AML-193 (cell line): ENCODE results near the gene GPR157.
A peak's percentile ranks its signal among the peaks of the same experiment; 100 is the strongest.
"Not testable (repeated sequence)": the region's sequence is repeated elsewhere in the genome, so short reads cannot be mapped to it uniquely, and the experiment has no call there.

ENCODE experiments used
- DNase-seq, 2 experiments: peaks; one replicate each; lab custom pipeline; 2025; lab: John Stamatoyannopoulos, UW

The GPR157 gene, protein sequence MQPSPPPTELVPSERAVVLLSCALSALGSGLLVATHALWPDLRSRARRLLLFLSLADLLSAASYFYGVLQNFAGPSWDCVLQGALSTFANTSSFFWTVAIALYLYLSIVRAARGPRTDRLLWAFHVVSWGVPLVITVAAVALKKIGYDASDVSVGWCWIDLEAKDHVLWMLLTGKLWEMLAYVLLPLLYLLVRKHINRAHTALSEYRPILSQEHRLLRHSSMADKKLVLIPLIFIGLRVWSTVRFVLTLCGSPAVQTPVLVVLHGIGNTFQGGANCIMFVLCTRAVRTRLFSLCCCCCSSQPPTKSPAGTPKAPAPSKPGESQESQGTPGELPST

DNA sequence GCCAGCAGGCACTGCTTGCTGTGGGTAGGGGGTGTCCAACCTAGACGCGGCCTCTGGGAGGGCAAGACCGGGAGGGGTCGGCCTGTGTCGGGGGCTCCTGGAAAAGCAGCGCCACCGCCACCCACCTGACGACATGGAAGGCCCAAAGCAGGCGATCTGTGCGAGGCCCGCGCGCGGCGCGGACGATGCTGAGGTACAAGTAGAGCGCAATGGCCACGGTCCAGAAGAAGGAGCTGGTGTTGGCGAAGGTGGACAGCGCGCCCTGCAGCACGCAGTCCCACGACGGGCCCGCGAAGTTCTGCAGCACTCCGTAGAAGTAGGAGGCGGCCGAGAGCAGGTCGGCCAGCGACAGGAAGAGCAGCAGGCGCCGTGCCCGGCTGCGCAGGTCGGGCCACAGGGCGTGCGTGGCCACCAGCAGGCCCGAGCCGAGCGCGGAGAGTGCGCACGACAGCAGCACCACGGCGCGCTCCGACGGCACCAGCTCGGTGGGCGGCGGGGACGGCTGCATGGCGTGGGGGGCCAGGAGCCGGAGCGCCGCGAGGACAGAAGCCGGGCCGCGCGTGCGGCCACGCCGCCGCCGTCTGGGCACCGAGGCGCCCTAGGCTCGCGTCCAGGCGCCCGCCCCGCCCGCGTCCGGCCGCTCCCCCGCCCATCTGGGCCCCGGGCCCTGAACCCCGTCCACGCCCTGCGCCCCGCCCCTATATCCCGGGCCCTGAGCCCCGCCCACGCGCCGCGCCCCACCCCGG is at the start of gene GPR157:
Gene GPR157, minus strand, starts transcription at position 583 of the 746 bp plus-strand sequence. Its CDS starts 75 bp downstream, at position 508.
- DNase-seq: peak; percentile 42 to 64

DNA sequence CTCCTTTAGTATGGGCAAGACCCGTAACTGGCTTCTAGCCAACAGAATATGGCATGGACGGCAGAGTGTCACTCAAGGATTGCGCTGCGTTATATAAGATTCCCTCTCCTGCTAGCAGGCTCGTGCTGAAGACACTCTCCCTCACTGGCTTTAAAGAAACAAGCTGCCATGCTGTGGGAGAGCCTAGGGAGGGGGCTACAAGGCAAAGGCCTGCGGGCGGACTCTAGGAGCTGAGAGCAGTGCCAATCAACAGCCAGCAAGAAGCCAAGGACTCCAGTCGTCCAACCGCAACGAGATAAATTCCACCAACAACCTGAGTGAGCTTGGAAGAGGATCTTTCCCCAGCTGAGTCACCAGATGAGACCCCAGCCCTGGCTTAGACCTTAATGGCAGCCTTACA is 45.9 kb upstream of the GPR157 start:
- no peak for DNase-seq

DNA sequence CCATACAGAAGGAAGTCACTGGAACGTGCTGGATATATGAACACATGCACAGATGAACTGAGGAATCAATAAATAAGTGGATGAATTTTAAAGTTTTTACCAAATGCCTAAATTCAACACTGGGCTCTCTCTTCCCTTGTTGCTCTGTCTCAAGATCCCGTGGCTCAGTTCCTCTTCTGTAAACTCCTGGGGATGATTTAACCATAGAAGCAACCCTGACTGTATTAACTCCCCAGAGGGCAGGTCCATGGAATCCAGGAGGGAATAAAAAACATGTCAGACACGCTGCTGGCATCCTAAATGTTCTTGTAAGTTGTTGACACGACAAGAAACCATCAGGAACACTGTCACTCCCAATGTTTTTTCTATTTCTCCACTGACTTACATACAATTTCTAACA is 45.3 kb upstream of the GPR157 start:
- no peak for DNase-seq

DNA sequence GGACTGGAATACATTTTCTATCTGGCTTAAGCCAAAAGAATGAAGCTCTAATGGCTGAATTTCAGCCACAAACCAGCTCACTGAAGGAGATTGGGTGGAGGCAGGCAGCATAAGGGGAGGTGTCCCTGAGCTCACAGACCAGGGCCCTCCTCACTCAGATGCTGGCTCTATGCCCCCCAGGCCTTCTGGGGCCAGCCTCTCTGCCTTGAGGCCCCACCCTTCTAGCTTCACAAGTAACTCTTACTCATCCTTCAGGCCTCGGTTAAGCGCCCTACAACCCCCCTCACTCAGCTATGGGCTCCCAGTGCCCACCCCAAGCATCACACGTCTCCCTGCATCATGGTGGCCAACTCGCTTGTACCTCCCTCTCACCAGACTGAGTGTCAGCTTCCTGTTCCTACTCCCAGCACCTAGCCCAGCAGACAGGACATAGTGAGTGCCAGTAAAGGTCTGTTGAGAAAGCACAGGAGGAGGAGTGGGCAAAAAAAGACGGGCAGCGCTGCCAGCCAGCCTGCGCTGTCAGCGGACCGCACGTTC is 40.8 kb upstream of the GPR157 start:
- no peak for DNase-seq

DNA sequence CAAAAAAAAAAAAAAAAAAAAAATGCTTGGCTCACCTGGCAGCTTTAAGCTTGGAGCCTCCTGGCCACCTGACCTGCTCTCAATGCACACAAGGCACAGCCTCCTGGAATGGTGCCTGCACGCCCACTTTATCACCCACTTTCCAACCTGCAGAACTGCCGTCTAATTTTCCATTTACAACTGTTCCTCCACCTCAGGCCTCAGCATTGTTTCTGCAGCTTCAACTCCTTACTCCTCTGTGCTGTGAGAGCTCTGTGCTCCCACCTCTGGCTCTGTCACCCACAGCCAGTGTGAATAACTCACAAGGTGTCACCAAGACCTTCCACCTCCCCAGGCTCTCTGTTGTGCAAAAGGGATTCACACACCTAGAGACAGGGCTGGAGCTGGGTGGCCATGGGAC is 38.7 kb upstream of the GPR157 start:
- DNase-seq: no peak

DNA sequence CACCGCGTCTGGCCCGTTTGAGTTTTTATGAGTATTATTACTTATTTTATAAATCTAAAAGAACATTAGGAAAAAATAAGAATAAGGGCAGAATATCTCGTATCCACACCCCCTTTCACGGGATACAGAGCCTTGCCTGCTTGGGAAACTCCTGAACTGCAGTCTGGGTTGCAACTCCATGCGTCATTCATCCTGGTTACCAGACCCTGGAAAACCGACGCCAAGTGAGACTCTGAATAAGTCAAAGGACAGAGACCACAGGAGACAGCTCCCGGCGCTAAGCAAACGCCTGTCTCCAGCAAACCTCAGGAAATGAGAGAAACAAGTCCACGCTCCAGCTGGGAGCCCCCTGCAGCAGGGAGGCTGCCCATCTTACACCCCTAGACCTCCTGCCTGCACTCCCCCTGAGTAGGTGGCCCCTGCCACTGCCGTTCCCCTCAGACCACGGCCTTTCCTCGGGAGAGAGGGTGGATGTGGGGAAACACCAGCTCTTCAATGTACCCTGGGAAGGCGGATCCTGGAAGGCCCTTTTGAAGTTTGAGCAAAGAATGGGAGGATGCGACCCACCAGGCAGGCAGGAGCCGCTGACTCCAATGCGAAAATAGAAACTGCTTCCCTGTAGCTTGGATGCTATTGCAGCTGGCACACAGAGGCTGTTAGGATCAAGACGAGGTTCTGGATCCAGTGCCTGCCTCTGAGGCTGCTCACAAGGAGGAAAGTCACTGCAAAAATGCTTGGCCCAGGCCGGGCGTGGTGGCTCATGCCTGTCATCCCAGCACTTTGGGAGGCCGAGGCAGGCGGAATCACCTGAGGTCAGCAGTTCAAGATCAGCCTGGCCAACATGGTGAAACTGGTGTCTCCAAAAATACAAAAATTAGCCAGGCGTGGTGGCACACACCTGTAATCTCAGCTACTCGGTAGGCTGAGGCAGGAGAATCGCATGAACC is 37.7 kb upstream of the GPR157 start:
- DNase-seq: no peak

DNA sequence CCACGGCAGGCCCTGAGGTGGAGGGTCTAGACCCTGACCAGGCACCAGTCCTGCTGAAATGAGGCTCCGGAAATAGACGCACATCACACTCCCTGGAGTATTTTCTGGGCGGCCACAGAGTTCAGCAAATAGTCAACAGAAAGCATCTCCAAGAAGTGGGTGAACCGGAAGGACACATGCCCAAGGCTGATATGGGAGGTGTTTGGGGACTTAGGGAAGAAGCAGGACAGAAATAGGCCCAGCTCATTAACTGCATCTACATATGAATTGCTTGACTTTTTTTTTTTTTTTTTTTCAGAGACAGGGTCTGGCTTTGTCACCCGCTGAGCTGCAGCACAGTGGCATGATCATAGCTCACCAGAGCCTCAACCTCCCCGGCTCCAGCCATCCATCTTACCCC is 36.5 kb upstream of the GPR157 start:
- no peak for DNase-seq

DNA sequence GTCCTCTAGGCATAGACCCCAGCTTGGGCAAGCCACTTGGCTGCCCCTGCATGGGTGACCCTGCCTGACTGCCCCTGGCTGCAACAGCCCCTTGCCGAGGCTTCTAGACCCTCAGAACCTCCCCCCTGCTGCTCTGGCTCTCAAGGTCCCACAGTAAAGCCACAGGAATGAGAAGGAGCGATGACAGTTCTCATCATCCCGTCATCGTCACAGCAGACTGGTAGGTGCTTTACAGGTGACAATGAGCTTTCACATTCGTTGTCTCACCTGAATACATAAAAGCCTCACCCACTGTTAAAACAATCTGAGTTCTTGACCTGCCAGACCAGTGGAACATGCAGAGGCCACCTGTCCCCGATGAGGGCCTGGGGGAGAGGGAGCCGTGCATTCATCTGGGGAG is 36.0 kb upstream of the GPR157 start:
- DNase-seq: no peak

DNA sequence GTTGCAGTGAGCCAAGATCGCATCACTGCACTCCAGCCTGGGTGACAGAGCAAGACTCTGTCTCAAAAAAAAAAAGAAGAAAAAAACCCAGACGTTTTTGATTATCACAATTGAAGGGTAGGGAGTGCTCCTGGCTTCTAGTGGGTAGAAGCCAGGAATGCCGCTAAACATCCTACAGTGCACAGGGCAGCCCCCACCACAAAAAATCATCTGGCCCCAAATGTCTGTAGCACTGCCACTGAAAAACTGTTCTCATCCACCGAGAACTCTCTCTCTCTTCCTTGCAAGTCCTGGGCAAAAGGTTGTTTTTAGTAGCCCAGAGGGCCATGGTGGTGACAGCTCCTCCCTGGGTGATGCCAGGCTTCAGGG is 35.6 kb upstream of the GPR157 start:
- DNase-seq: no peak

DNA sequence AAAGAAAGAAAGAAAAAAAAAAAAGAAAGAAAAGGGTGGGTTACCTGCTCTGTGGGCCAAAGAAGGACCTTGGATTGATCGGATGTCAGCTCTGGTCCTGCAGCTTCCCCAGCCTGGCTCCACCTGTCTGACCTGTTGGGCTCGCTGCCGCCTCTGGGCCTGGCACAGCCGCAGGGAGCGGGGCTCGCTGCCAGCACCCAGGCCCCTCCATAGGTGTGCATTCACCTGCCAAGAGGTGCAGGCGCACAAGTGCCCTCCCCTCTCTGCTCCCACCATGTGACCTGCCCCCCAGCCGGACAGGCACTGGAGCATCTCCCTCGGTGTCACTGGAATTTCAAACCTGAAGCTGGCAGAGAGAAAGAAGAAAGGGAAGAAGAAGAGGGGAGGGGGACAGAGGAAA is 33.1 kb upstream of the GPR157 start:
- no peak for DNase-seq

DNA sequence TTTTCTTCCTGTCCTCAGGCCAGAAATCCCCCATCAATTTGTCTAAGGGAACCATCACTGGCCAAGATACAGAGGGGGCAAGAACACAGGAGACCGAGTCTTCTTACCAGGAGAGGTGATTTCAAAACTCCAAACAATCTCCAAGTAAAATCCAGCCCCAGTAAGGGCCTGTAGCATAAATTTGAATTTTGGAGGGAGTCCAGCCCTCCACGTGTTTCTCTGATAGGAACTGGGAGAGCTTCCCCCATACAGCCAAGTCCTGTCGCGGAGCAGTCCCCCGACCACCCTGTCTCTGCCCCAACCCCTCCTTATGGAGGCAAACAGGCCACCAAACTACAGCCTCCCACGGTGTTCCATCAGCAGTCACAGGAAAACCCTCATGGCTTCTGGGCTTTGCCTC is 32.4 kb upstream of the GPR157 start:
- DNase-seq: no peak

DNA sequence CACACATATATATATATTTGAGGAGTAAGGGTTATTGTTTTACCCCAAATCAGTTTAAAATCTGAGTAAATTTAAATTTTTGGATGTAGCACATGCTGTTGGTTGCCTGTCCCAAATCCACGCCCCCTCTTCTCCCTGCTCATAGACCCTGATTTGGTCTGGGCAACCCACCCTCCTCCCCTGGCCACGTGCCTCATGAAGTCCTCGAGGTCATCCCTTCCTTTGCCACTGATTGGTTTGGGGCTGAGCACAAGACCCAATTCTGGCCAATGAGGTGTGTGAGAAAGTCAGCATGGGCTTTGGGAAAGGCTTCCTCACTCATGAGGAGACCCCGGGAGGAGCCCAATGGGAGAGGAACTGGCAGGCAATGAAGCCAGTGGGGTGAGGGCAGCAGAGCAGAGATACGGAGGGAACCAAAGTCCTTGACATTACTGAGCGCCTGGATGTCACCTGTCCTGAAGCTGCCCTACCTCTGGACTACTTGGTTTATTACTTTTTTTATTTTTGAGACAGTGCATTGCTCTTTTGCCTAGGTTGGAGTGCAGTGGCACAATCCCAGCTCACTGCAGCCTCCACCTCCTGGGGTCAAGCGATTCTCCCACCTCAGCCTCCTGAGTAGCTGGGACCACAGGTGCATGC is 31.3 kb upstream of the GPR157 start:
- no peak for DNase-seq

DNA sequence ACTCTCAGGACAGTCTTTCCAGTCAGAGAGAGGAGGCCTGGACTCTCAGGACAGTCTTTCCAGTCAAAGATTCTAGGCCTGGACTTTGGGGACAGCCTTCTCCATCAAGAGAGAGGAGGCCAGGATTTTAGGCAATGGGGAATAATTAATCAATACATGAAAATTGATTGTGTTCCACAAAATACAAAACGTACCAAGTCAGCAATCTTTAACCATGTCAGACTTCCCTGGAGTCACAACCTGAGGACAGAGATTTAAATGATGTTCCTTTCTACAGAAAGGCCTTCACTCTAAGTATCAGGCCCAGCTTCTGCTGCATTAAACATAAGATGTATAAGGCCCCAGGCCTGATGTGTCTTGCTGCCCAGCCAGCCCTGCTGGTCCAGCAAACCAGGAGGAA is 27.0 kb upstream of the GPR157 start:
- no peak for DNase-seq

DNA sequence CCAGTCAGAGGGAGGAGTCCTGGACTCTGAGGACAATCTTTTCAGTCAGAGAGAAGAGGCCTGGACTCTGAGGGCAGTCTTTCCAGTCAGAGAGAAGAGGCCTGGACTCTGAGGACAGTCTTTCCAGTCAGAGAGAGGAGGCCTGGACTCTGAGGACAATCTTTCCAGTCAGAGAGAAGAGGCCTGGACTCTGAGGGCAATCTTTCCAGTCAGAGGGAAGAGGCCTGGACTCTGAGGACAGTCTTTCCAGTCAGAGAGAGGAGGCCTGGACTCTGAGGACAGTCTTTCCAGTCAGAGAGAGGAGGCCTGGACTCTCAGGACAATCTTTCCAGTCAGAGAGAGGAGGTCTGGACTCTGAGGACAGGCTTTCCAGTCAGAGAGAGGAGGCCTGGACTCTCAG is 26.5 kb upstream of the GPR157 start:
- not testable (repeated sequence) for DNase-seq

DNA sequence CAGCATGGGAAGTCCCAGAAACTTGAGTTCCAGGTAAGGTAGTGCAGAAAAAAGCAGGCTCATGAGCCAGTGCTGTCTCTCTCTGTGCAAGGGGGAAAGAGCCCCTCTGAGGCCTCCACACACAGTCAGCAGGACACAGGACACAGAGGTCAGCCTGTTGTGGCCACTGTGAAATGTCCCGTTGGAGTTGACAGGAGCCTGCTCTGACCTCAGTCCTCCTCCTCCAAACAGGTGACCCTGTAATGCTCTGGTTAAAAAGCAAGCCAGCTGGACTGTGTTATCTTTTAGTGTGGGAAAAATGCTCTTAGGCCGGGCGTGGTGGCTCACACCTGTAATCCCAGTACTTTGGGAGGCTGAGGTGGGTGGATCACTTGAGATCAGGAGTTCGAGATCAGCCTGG is 24.2 kb upstream of the GPR157 start:
- no peak for DNase-seq

DNA sequence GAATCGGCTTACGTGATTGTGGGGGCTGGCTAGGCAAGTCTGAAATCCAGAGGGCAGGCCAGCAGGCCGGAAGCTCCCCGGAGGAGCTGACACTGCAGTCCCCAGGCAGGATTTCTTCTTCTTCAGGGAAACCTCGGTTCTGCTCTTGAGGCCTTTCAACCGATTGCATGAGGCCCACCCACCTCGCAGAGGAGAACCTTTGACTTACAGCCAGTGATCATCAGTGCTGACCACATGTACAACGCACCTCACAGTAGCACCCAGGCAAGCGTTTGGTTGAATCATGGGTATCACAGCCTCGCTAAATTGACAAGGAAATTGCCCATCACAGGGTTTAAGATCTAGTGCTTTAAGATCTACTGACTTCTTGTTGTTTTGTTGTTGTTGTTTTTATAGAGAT is 23.6 kb upstream of the GPR157 start:
- no peak for DNase-seq

DNA sequence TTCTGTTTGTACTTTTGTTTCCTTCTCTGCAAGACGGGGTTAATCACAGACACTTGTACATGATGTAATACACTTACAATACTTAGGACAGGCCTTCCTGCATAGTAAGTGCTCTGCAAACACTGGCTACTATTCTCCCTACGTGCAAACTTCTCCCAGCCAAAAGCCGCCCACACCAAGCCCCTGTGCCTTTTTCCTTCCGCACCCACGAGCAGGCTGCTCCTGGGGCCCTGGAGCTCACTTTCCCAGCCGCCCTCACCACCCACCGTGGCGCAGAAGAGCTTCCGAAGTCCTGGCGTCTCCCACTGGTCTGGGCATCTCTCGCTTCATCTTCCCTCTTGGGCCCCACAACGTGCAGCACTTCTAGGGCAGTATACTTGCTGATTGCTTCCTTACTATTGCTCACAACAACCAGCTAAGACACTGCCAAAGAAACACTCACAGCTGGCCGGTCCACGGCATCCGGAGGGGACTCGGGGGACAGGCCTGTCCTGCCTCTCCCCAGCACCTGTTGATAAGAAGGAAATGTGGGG is 22.5 kb upstream of the GPR157 start:
- DNase-seq: no peak

DNA sequence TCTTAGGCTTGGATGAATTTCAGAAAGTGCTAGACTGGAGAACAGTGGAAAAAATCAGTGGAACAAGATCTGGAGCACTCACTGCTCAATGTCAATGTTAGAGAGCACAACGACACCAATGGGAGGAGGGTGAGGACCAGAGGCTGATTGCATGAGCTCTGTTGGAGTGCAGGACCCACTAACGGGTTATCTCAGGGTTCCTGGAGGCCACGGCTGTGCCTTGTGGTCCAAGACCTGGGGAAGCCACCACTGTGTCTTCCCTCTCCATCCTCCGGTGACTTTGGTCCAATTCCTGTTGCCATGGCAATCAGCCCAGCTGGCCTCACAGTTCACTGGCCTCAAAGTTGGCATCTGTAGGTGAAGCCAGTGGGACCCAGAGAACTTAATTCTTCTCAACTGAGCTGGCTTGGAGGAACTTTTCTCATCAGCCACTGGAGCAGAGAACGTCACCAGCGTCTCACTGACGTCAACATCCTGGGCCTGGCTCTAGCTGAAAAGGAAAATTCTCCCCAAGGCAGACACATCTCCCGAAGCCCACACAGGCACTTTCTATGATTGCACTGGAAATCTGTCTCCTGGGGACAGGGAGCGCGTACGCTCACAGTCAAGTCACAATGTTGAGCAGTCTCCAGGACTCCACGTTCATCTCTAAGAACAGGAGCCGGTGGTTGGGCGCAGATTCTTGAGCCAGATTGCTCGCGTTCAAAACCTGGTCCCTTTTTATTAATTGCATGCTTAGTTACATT is 21.9 kb upstream of the GPR157 start:
- no peak for DNase-seq

DNA sequence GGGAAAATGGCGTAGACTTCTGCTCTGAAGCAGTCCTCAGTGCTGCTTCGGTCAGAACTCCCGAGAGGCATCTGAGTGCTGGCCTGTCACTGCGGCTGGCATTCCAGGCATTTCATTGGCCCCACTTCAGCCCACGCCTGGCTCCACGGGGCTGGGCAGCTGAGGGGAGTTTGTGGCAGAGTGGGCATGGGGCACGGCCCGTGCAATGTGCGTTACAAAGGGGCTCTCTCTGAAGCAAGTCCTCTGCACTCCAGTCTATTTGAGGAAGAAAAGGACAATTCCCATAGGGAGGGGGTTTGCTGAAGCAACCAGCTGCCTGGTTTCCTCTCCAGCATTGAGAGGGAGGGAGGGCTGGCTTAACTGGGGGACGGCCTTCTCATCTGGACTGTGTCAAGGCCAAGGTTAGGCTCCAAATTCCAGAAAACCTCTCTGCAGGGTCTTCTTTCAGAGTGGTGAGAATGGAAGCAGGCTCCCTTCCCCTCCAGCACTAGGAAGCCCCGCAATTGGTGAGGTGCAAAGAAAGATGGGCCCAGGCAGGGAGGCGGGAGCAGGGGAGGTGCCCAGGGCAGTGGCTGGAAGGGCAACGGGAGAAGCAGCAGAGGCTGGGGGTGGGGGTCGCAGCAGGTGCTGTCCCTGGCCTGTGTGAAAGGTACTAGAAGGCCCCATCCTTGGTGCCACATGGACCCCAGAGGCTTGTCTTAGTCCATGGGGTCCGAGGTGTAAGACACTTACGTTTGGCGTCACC is 21.1 kb upstream of the GPR157 start:
- no peak for DNase-seq

DNA sequence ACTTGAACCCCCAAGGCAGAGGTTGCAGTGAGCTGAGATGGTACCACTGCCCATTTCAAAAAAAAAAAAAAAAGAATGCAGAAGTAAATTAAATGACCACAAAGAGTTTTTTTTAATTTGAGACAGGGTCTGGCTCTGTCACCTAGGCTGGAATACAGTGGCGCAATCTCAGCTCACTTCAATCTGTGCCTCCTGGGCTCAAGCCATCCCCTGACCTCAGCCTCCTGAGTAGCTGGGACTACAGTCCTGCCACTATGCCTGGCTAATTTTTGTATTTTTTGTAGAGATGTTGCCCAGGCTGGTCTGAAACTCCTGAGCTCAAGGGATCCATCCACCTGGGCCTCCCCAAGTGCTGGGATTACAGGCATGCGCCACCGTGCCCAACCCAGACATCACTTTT is 20.2 kb upstream of the GPR157 start:
- DNase-seq: no peak
